ENCODE results near the gene PALLD. TPM values are rescaled to one million over a fixed set of nuclear protein-coding genes. Genes with fewer than 3 reads are reported as not detected.

PALLD gene
- total RNA-seq, 1 experiment from 2014 or later = 18.3 TPM

- no peaks in the 10 kb centered on the region for H3K79me1 ChIP-seq (ENCODE audit: insufficient read depth, low read depth, low read length, poor library complexity, severe bottlenecking)
- H3K4me1 Mint-ChIP-seq = peaks cover 10% of the 10 kb centered on the region in 2 experiments
These were observed 144.9 kb downstream of the PALLD start for GRCh38 chr4:168641811-168642140.

More at GRCh38 chr4:168641811-168642140, 144.9 kb downstream of the PALLD start:
- H2AFZ ChIP-seq (ENCODE audit: low read length) = no peak overlapping the region
- H3K9ac ChIP-seq (ENCODE audit: extremely low read depth, insufficient read length, low read length) = no peak overlapping the region
- no peak overlapping the region for H2BK5ac ChIP-seq (ENCODE audit: insufficient read length, low read length)
- H3K9me3 Mint-ChIP-seq = no peaks in the 10 kb centered on the region
- no peak overlapping the region for H3K56ac ChIP-seq (ENCODE audit: insufficient read length, low read depth, low read length)
- H3K18ac ChIP-seq (ENCODE audit: insufficient read length, low read depth, low read length) = no peak overlapping the region
- no peak overlapping the region for H4K8ac ChIP-seq (replicated peaks; ENCODE audit: insufficient read length, low read depth, low read length)
- H2BK15ac ChIP-seq (ENCODE audit: low read depth, low read length) = no peak overlapping the region
- H2BK12ac ChIP-seq (ENCODE audit: insufficient read length, low read depth, low read length) = no peak overlapping the region
- no CpG with 5 or more reads among the region's 3 CpGs for WGBS (ENCODE audit: extremely low coverage, insufficient read length, low lambda C conversion rate)
- no peak overlapping the region for H3K27ac ChIP-seq (ENCODE audit: insufficient read length, low read depth, low read length)
- no peaks in the 10 kb centered on the region for H3K27me3 Mint-ChIP-seq (ENCODE audit: low read depth)
- no peaks in the 10 kb centered on the region; the same call in 1 of the 2 replicates for H3K27me3 ChIP-seq (ENCODE audit: insufficient read depth, low read length)
- no peak overlapping the region for H2AK5ac ChIP-seq (ENCODE audit: insufficient read length, low read length)
- H3K4me1 ChIP-seq (ENCODE audit: insufficient read depth, low read length) = no peaks in the 10 kb centered on the region
- no peak overlapping the region for H3K4me2 ChIP-seq (ENCODE audit: insufficient read depth, insufficient read length, low read length)
- H2BK20ac ChIP-seq (ENCODE audit: low read depth, low read length, poor library complexity, severe bottlenecking) = no peak overlapping the region
- no peak for DNase-seq
- H3K23me2 ChIP-seq (ENCODE audit: insufficient read length, low read depth, low read length, poor library complexity, severe bottlenecking) = no peaks in the 10 kb centered on the region
- no peak overlapping the region for H4K5ac ChIP-seq (ENCODE audit: insufficient read length, low read depth, low read length)
- no peaks in the 10 kb centered on the region for H4K20me1 ChIP-seq (ENCODE audit: control insufficient read depth, insufficient read depth, insufficient read length)
- TF ChIP-seq CTCF (conservative IDR thresholded peaks at IDR 0.05) = no peak
- H3K9me3 ChIP-seq (ENCODE audit: control insufficient read depth, low read depth, low read length) = no peaks in the 10 kb centered on the region
- H3K14ac ChIP-seq (ENCODE audit: insufficient read depth, low read length) = no peak overlapping the region
- H3T11ph ChIP-seq (ENCODE audit: low read length) = no peak overlapping the region
- H3K4me3 Mint-ChIP-seq = no peak overlapping the region
- no peak overlapping the region for H2BK120ac ChIP-seq (ENCODE audit: low read depth, low read length, poor library complexity, severe bottlenecking)
- H3K27ac Mint-ChIP-seq = peak overlapping the region in 1 of 3 experiments; percentile 8; a peak in 1 of 7 replicates
- H4K91ac ChIP-seq (ENCODE audit: insufficient read length, low read depth, low read length) = no peak overlapping the region
- H3K79me2 ChIP-seq (ENCODE audit: insufficient read depth, low read length) = no peaks in the 10 kb centered on the region
- no peak overlapping the region for H3K4ac ChIP-seq (ENCODE audit: low read depth, low read length)
- no peak overlapping the region for H3K23ac ChIP-seq (ENCODE audit: insufficient read length, low read depth, low read length)
- H3K36me3 Mint-ChIP-seq (ENCODE audit: insufficient read depth in 1 of 3, low read depth in 3 of 3) = no peaks in the 10 kb centered on the region; a peak in 1 of 7 replicates

Measured in H9 (cell line).